Activated naive CD8-positive, alpha-beta T cell treated with anti-CD3 and anti-CD28 coated beads, Interleukin-2, amount 50 U/mL, for 24 hours (primary cell): Measurements from ENCODE around the gene CCK.

ENCODE experiments used
- ATAC-seq: fragments of 150-1000 bp; cut with Tn5 transposase; one replicate; pipeline ENCODE4 v1.10.0; 2021
- DNase-seq: peaks from one replicate; pipeline ENCODE4 v3.0.0; 2021
- H3K27ac Mint-ChIP-seq: one replicate; pipeline ENCODE4 v1.8.0; 2021; ENCODE audit warnings: mild to moderate bottlenecking, mixed read lengths
- H3K27me3 Mint-ChIP-seq: one replicate; pipeline ENCODE4 v1.8.0; 2021; ENCODE audit warnings: mixed read lengths
- H3K36me3 Mint-ChIP-seq: one replicate; pipeline ENCODE4 v1.8.0; 2021; ENCODE audit warnings: low read depth, mixed read lengths
- H3K4me1 Mint-ChIP-seq: one replicate; pipeline ENCODE4 v1.8.0; 2021; ENCODE audit warnings: mixed read lengths
- H3K4me3 Mint-ChIP-seq: one replicate; pipeline ENCODE4 v1.8.0; 2021; ENCODE audit warnings: mild to moderate bottlenecking, moderate library complexity, mixed read lengths
- H3K9me3 Mint-ChIP-seq: one replicate; pipeline ENCODE4 v1.8.0; 2021; ENCODE audit warnings: mixed read lengths

CCK gene

GRCh38 chr3:42257007-42257406 lies 9.0 kb downstream of the CCK start:
- no peak for DNase-seq
- Mint-ChIP-seq H3K27me3 (peaks cover 23% of the 10 kb centered on the region), H3K4me1 (peaks cover 20% of the 10 kb centered on the region), H3K4me3 (no peak overlapping the region), H3K27ac (no peak overlapping the region), H3K36me3 (no peaks in the 10 kb centered on the region), H3K9me3 (no peaks in the 10 kb centered on the region)
- ATAC-seq: no peak

GRCh38 chr3:42256135-42256819 lies 9.7 kb downstream of the CCK start:
- Mint-ChIP-seq H3K4me3 (no peak overlapping the region), H3K36me3 (no peaks in the 10 kb centered on the region), H3K4me1 (peaks cover 20% of the 10 kb centered on the region), H3K9me3 (no peaks in the 10 kb centered on the region), H3K27me3 (peaks cover 23% of the 10 kb centered on the region), H3K27ac (no peak overlapping the region)
- DNase-seq: no peak
- ATAC-seq: peak; percentile 70

- peaks cover 15% of the 10 kb centered on the region for H3K27me3 Mint-ChIP-seq
- no peaks in the 10 kb centered on the region for H3K9me3 Mint-ChIP-seq
Observed at GRCh38 chr3:42254566-42254965, 11.4 kb downstream of the CCK start.

GRCh38 chr3:42250761-42251160 lies 15.2 kb downstream of the CCK start:
- Mint-ChIP-seq H3K4me1 (peaks cover 17% of the 10 kb centered on the region), H3K9me3 (no peaks in the 10 kb centered on the region), H3K4me3 (no peak overlapping the region), H3K36me3 (no peaks in the 10 kb centered on the region), H3K27me3 (peaks cover 5% of the 10 kb centered on the region), H3K27ac (no peak overlapping the region)
- no peak for ATAC-seq
- DNase-seq: no peak

More at GRCh38 chr3:42254566-42254965, 11.4 kb downstream of the CCK start:
- Mint-ChIP-seq H3K4me3 (no peak overlapping the region), H3K36me3 (no peaks in the 10 kb centered on the region), H3K27ac (no peak overlapping the region), H3K4me1 (peaks cover 20% of the 10 kb centered on the region)
- DNase-seq (no peak), ATAC-seq (no peak)

GRCh38 chr3:42247576-42248027 lies 18.4 kb downstream of the CCK start:
- Mint-ChIP-seq H3K4me1 (peaks cover 7% of the 10 kb centered on the region), H3K36me3 (no peaks in the 10 kb centered on the region), H3K27me3 (peaks cover 3% of the 10 kb centered on the region), H3K9me3 (no peaks in the 10 kb centered on the region), H3K4me3 (no peak overlapping the region), H3K27ac (no peak overlapping the region)
- ATAC-seq: peak; percentile 63
- DNase-seq: peak; percentile 64

GRCh38 chr3:42246091-42246490 lies 19.9 kb downstream of the CCK start:
- DNase-seq: no peak
- Mint-ChIP-seq H3K4me3 (no peak overlapping the region), H3K27me3 (peaks cover 3% of the 10 kb centered on the region), H3K9me3 (no peaks in the 10 kb centered on the region), H3K36me3 (no peaks in the 10 kb centered on the region), H3K27ac (no peak overlapping the region), H3K4me1 (peaks cover 7% of the 10 kb centered on the region)
- no peak for ATAC-seq

- Mint-ChIP-seq H3K4me1 (no peaks in the 10 kb centered on the region), H3K4me3 (no peak overlapping the region), H3K36me3 (no peaks in the 10 kb centered on the region), H3K9me3 (peaks cover 11% of the 10 kb centered on the region), H3K27me3 (peaks cover 8% of the 10 kb centered on the region), H3K27ac (no peak overlapping the region)
- ATAC-seq (no peak), DNase-seq (no peak)
Observed at GRCh38 chr3:42236611-42237010, 29.4 kb downstream of the CCK start.

- Mint-ChIP-seq H3K4me1 (no peaks in the 10 kb centered on the region), H3K27me3 (peaks cover 8% of the 10 kb centered on the region), H3K4me3 (no peak overlapping the region), H3K9me3 (peaks cover 11% of the 10 kb centered on the region), H3K36me3 (no peaks in the 10 kb centered on the region), H3K27ac (no peak overlapping the region)
- no peak for ATAC-seq
- DNase-seq: no peak
Observed at GRCh38 chr3:42235532-42235931, 30.5 kb downstream of the CCK start.

GRCh38 chr3:42230860-42231259 lies 35.1 kb downstream of the CCK start:
- H3K36me3 Mint-ChIP-seq: no peaks in the 10 kb centered on the region
- DNase-seq (no peak), ATAC-seq (no peak)
- H3K4me1 Mint-ChIP-seq: peaks cover 2% of the 10 kb centered on the region
- no peaks in the 10 kb centered on the region for H3K9me3 Mint-ChIP-seq
- H3K27me3 Mint-ChIP-seq: peaks cover 8% of the 10 kb centered on the region
- no peak overlapping the region for H3K27ac Mint-ChIP-seq
- H3K4me3 Mint-ChIP-seq: no peak overlapping the region

- Mint-ChIP-seq H3K27ac (no peak overlapping the region), H3K36me3 (peaks cover 6% of the 10 kb centered on the region), H3K4me3 (no peak overlapping the region), H3K4me1 (peaks cover 2% of the 10 kb centered on the region), H3K27me3 (peaks cover 6% of the 10 kb centered on the region), H3K9me3 (no peaks in the 10 kb centered on the region)
- ATAC-seq (no peak), DNase-seq (no peak)
Observed at GRCh38 chr3:42229942-42230688, 35.9 kb downstream of the CCK start.

- no peaks in the 10 kb centered on the region for H3K9me3 Mint-ChIP-seq
- no peak overlapping the region for H3K27ac Mint-ChIP-seq
- no peak overlapping the region for H3K4me3 Mint-ChIP-seq
- peaks cover 10% of the 10 kb centered on the region for H3K36me3 Mint-ChIP-seq
- peaks cover 5% of the 10 kb centered on the region for H3K27me3 Mint-ChIP-seq
- ATAC-seq: no peak
- no peak for DNase-seq
- H3K4me1 Mint-ChIP-seq: peaks cover 2% of the 10 kb centered on the region
Observed at GRCh38 chr3:42229266-42229941, 36.6 kb downstream of the CCK start.

- peaks cover 2% of the 10 kb centered on the region for H3K4me1 Mint-ChIP-seq
- peaks cover 14% of the 10 kb centered on the region for H3K36me3 Mint-ChIP-seq
- H3K9me3 Mint-ChIP-seq: no peaks in the 10 kb centered on the region
- ATAC-seq (no peak), DNase-seq (no peak)
- H3K27me3 Mint-ChIP-seq: peaks cover 2% of the 10 kb centered on the region
- no peak overlapping the region for H3K27ac Mint-ChIP-seq
- H3K4me3 Mint-ChIP-seq: no peak overlapping the region
Observed at GRCh38 chr3:42228796-42229195, 37.2 kb downstream of the CCK start.

GRCh38 chr3:42226470-42227425 lies 39.2 kb downstream of the CCK start:
- Mint-ChIP-seq H3K27ac (no peak overlapping the region), H3K4me1 (peaks cover 2% of the 10 kb centered on the region), H3K27me3 (no peaks in the 10 kb centered on the region), H3K4me3 (no peak overlapping the region), H3K9me3 (no peaks in the 10 kb centered on the region), H3K36me3 (peaks cover 16% of the 10 kb centered on the region)
- DNase-seq: no peak
- no peak for ATAC-seq
